SK-N-MC (cell line): Measurements from ENCODE around the gene IL36A.

Source experiments
- EZH2 ChIP-seq: fragments of 200-600 bp; sonication (generic); IDR thresholded peaks from one replicate; pipeline ENCODE4 v1.6.1; 2017; ENCODE audit warnings: antibody characterized with exemption
- FOXP2 ChIP-seq: optimal IDR thresholded peaks from 2 replicates; pipeline ENCODE3; 2011; ENCODE audit warnings: mild to moderate bottlenecking, moderate library complexity; ENCODE audit not compliant: insufficient read depth; ENCODE audit errors: extremely low read length, control extremely low read depth
- POLR2AphosphoS5 ChIP-seq: IDR thresholded peaks from 2 replicates; pipeline ENCODE4 v1.6.1; 2012; ENCODE audit warnings: mild to moderate bottlenecking, low read depth, low read length, borderline replicate concordance

- TF ChIP-seq POLR2AphosphoS5 (no peak), EZH2 (no peak), FOXP2 (no peak)
Observed at GRCh38 chr2:113025737-113026136, 20.5 kb downstream of the IL36A start.
